Trophoblast cell (in vitro differentiated cells and primary cell): ENCODE results near the gene PDE4C.

ENCODE experiments used
- DNase-seq, 2 donors: peaks; one replicate each; pipeline ENCODE4 v3.0.0-alpha.2; 2016
- H2AFZ ChIP-seq: 2 replicates; pipeline ENCODE4 v1.6.1; 2013; ENCODE audit warnings: low read length, moderate library complexity, mild to moderate bottlenecking; ENCODE audit not compliant: insufficient read depth, poor library complexity
- H2AK5ac ChIP-seq: 2 replicates; pipeline ENCODE4 v1.6.1; 2013; ENCODE audit warnings: mild to moderate bottlenecking, low read length
- H2BK120ac ChIP-seq: 2 replicates; pipeline ENCODE4 v1.6.1; 2013; ENCODE audit warnings: low read length, mild to moderate bottlenecking, moderate library complexity; ENCODE audit not compliant: insufficient read depth, poor library complexity
- H2BK12ac ChIP-seq: 2 replicates; pipeline ENCODE4 v1.6.1; 2013; ENCODE audit warnings: mild to moderate bottlenecking, low read length, moderate library complexity
- H2BK5ac ChIP-seq: 2 replicates; pipeline ENCODE4 v1.6.1; 2013; ENCODE audit warnings: low read length, low read depth, moderate library complexity, mild to moderate bottlenecking; ENCODE audit not compliant: poor library complexity
- H3K14ac ChIP-seq: 2 replicates; pipeline ENCODE4 v1.6.1; 2013; ENCODE audit warnings: mild to moderate bottlenecking, low read length
- H3K18ac ChIP-seq: 2 replicates; pipeline ENCODE4 v1.6.1; 2013; ENCODE audit warnings: mild to moderate bottlenecking, low read length
- H3K23ac ChIP-seq: 2 replicates; pipeline ENCODE4 v1.6.1; 2013; ENCODE audit warnings: low read length
- H3K27ac ChIP-seq: 2 replicates; pipeline ENCODE4 v1.5.1; 2013; ENCODE audit warnings: low read depth, mild to moderate bottlenecking, inconsistent platforms, low read length, moderate library complexity
- H3K27me3 ChIP-seq: 2 replicates; pipeline ENCODE4 v1.6.1; 2013; ENCODE audit warnings: inconsistent platforms, mild to moderate bottlenecking, low read length, moderate library complexity; ENCODE audit not compliant: insufficient read depth
- H3K36me3 ChIP-seq, 2 experiments: 1 replicate in 1 of 2; 2 replicates in 1 of 2; pipeline ENCODE4 v1.6.1; 2013; ENCODE audit warnings: low read length in 2 of 2, mild to moderate bottlenecking in 2 of 2, moderate library complexity in 1 of 2; ENCODE audit not compliant: insufficient read depth in 2 of 2, control insufficient read depth in 1 of 2
- H3K4ac ChIP-seq: 2 replicates; pipeline ENCODE4 v1.6.1; 2013; ENCODE audit warnings: low read depth, mild to moderate bottlenecking, low read length, moderate library complexity
- H3K4me1 ChIP-seq, 2 experiments: 1 replicate in 1 of 2; 2 replicates in 1 of 2; pipeline ENCODE4 v1.6.1; 2013; ENCODE audit warnings: low read length in 2 of 2, mild to moderate bottlenecking in 2 of 2, moderate library complexity in 1 of 2; ENCODE audit not compliant: insufficient read depth in 2 of 2, control insufficient read depth in 1 of 2
- H3K4me2 ChIP-seq: 2 replicates; pipeline ENCODE4 v1.6.1; 2013; ENCODE audit warnings: inconsistent platforms, mild to moderate bottlenecking, low read length, moderate library complexity
- H3K4me3 ChIP-seq: 2 replicates; pipeline ENCODE4 v1.5.1; 2013; ENCODE audit warnings: mild to moderate bottlenecking, low read depth, low read length, inconsistent platforms
- H3K79me1 ChIP-seq: one replicate; pipeline ENCODE4 v1.6.1; 2013; ENCODE audit warnings: low read length
- H3K79me2 ChIP-seq: 2 replicates; pipeline ENCODE4 v1.6.1; 2013; ENCODE audit warnings: low read length, mild to moderate bottlenecking; ENCODE audit not compliant: control insufficient read depth, insufficient read depth, poor library complexity
- H3K9ac ChIP-seq: 2 replicates; pipeline ENCODE4 v1.6.1; 2013; ENCODE audit warnings: mild to moderate bottlenecking, low read length
- H3K9me3 ChIP-seq: 2 replicates; pipeline ENCODE4 v1.6.1; 2013; ENCODE audit warnings: low read depth, mild to moderate bottlenecking, control low read depth, inconsistent platforms, low read length; ENCODE audit not compliant: insufficient read depth
- H4K12ac ChIP-seq: 2 replicates; pipeline ENCODE4 v1.6.1; 2013; ENCODE audit warnings: low read depth, mild to moderate bottlenecking, low read length, moderate library complexity
- H4K8ac ChIP-seq: 2 replicates; pipeline ENCODE4 v1.6.1; 2013; ENCODE audit warnings: low read depth, mild to moderate bottlenecking, low read length, moderate library complexity
- H4K91ac ChIP-seq: one replicate; pipeline ENCODE4 v1.6.1; 2013; ENCODE audit warnings: low read depth, mild to moderate bottlenecking, low read length, moderate library complexity
- WGBS: extraction: QIAGEN DNeasy Blood & Tissue Kit; methylation state at CpG from one replicate; pipeline ENCODE4 v1.1.7; 2013; ENCODE audit warnings: missing lambda C conversion rate; ENCODE audit not compliant: insufficient read length, insufficient coverage; ENCODE audit errors: extremely low coverage; 5-methylcytosine and 5-hydroxymethylcytosine counted together

Gene PDE4C

DNA sequence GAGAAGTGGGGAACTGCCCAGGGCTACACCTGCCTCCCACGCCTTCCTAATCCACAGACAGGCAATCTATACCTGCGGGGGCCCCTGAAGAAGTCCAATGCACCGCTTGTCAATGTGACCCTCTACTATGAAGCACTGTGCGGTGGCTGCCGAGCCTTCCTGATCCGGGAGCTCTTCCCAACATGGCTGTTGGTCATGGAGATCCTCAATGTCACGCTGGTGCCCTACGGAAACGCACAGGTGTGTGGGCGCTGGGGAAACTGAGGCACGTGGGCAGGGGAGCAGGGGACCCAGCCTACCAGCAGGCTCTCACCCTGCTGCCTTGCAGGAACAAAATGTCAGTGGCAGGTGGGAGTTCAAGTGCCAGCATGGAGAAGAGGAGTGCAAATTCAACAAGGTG is 51.3 kb downstream of the PDE4C start:
- H2BK5ac ChIP-seq = no peak overlapping the region
- no peak overlapping the region for H4K12ac ChIP-seq
- no peak overlapping the region for H3K4ac ChIP-seq
- H3K27ac ChIP-seq = no peak overlapping the region
- no peak overlapping the region for H2AK5ac ChIP-seq
- H3K9me3 ChIP-seq = peaks cover 5% of the 10 kb centered on the region
- no peak overlapping the region for H4K91ac ChIP-seq
- no peak overlapping the region for H3K23ac ChIP-seq
- no peaks in the 10 kb centered on the region for H3K79me2 ChIP-seq
- no peak overlapping the region for H3K4me2 ChIP-seq
- peaks cover 7 to 10% of the 10 kb centered on the region in 2 experiments for H3K36me3 ChIP-seq
- H2BK12ac ChIP-seq = no peak overlapping the region
- no peak overlapping the region for H3K4me3 ChIP-seq
- peaks cover 4 to 9% of the 10 kb centered on the region in 2 experiments for H3K4me1 ChIP-seq
- H2BK120ac ChIP-seq = no peak overlapping the region
- no peak overlapping the region for H3K9ac ChIP-seq
- no peaks in the 10 kb centered on the region for H3K79me1 ChIP-seq
- no peak overlapping the region for H3K14ac ChIP-seq
- peaks cover 10% of the 10 kb centered on the region for H3K27me3 ChIP-seq
- DNase-seq = no peak
- no peak overlapping the region for H2AFZ ChIP-seq
- H3K18ac ChIP-seq = no peak overlapping the region
- no peak overlapping the region for H4K8ac ChIP-seq
- no CpG with 5 or more reads among the region's 11 CpGs for WGBS
